ENCODE data around the gene ADIPOR2. TPM values are rescaled to one million over a fixed set of nuclear protein-coding genes. Genes with fewer than 3 reads are reported as not detected.

ADIPOR2 gene
- total RNA-seq, 2 experiments from 2014 or later: 24.7 to 51.1 TPM

DNA sequence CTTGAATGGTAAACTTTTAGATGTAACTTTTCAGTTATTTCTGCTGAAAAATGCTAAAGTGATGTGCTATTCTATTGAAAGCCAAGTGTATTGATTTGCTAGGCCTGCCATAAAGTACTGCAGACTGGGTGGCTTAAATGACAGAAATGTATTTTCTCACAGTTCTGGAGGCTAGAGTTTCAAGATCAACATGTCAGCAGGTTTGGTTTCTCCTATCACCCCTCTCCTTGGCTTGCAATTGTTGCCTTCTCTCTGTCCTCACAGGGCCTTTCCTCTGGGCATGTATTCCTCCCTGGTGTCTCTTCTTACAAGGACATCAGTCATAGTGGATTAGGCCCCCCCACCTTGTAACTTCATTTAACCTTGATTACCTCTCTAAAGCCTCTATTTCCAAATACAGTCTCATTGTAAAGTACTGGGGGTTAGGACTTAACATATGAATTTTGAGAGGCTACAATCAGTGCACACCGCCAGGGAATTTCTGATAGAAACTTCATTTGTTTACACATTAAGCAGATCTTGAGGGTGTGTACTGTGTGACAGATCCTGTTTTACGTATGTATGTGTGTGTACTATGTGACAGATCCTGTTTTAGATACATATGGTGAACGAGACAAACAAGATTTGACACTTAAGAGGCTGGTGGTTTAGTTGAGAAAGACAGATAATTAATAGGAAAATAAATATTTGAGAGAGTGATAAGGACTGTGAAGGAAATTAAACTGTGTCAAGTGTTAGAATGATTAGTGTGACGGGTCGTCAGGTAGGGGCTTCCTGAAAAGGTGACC, 49.5 kb downstream of the ADIPOR2 start:
- TF ChIP-seq EZH2phosphoT487 (IDR thresholded peaks at IDR 0.05; ENCODE audit: borderline replicate concordance, low read depth, low read length) (no peak), CTCF (conservative IDR thresholded peaks at IDR 0.05; ENCODE audit: low read length) (no peak)
- Histone ChIP-seq H3K4me1 (ENCODE audit: insufficient read depth, low read length, poor library complexity, severe bottlenecking) (peaks cover 17% of the 10 kb centered on the region), H4K20me1 (ENCODE audit: insufficient read depth, low read length) (peaks cover 16% of the 10 kb centered on the region; the same call in 1 of the 2 replicates), H3K27ac (ENCODE audit: low read depth, low read length, poor library complexity, severe bottlenecking) (no peak overlapping the region), H2AFZ (ENCODE audit: low read length) (no peak overlapping the region), H3K4me2 (ENCODE audit: low read length) (no peak overlapping the region), H3K79me2 (ENCODE audit: insufficient read depth, low read depth, low read length) (peaks cover 77% of the 10 kb centered on the region), H3K9me3 (ENCODE audit: low read length) (peaks cover 7% of the 10 kb centered on the region; the same call in 1 of the 2 replicates), H3K4me3 (ENCODE audit: low read depth, low read length, poor library complexity, severe bottlenecking) (no peak overlapping the region), H3K9me2 (ENCODE audit: insufficient read depth, low read length) (no peaks in the 10 kb centered on the region), H3K36me3 (ENCODE audit: insufficient read depth, low read length) (peaks cover 24% of the 10 kb centered on the region)
- intact Hi-C loops (cut with micrococcal nuclease; ENCODE audit: unreplicated experiment): loop anchor here (5.0 kb wide), 1 partner anchor 48 kb away; the partner anchor contains the start of gene ADIPOR2
- BruUV-seq (replicated peaks): no TSS peak
- CTCF ChIA-PET (ENCODE audit: unreplicated experiment): no interaction called here
- DNase-seq (ENCODE audit: low spot score): no peak
- POLR2A ChIA-PET: interaction anchor here (0.6 to 1.4 kb wide), 4 partner anchors 12 to 1248 kb away, joined by 3 to 4 read pairs (median 3); no protein-coding TSS in a partner anchor

GRCh38 chr12:1741154-1741949, 50.5 kb downstream of the ADIPOR2 start:
- ChIA-PET CTCF (ENCODE audit: unreplicated experiment) (no interaction called here), POLR2A (interaction anchor here (0.6 to 1.4 kb wide), 8 partner anchors 11 to 1247 kb away, joined by 3 to 5 read pairs (median 3); partner anchors contain the start of gene ADIPOR2)
- H4K20me1 ChIP-seq (ENCODE audit: insufficient read depth, low read length): peaks cover 16% of the 10 kb centered on the region; the same call in 1 of the 2 replicates
- BruUV-seq (replicated peaks): no TSS peak
- H3K4me3 ChIP-seq (ENCODE audit: low read depth, low read length, poor library complexity, severe bottlenecking): no peak overlapping the region
- no peak for TF ChIP-seq CTCF (conservative IDR thresholded peaks at IDR 0.05; ENCODE audit: low read length)
- TF ChIP-seq EZH2phosphoT487 (IDR thresholded peaks at IDR 0.05; ENCODE audit: borderline replicate concordance, low read depth, low read length): no peak
- H2AFZ ChIP-seq (ENCODE audit: low read length): no peak overlapping the region
- H3K4me1 ChIP-seq (ENCODE audit: insufficient read depth, low read length, poor library complexity, severe bottlenecking): peaks cover 23% of the 10 kb centered on the region
- intact Hi-C loops (cut with micrococcal nuclease; ENCODE audit: unreplicated experiment): loop anchor here (5.0 kb wide), 1 partner anchor 49 kb away; the partner anchor contains the start of gene ADIPOR2
- peaks cover 34% of the 10 kb centered on the region for H3K36me3 ChIP-seq (ENCODE audit: insufficient read depth, low read length)
- no peak overlapping the region for H3K27ac ChIP-seq (ENCODE audit: low read depth, low read length, poor library complexity, severe bottlenecking)
- no peak for DNase-seq (ENCODE audit: low spot score)
- H3K79me2 ChIP-seq (ENCODE audit: insufficient read depth, low read depth, low read length): peaks cover 83% of the 10 kb centered on the region
- peak overlapping the region; percentile 6; the same call in 1 of the 2 replicates for H3K4me2 ChIP-seq (ENCODE audit: low read length)
- no peaks in the 10 kb centered on the region for H3K9me2 ChIP-seq (ENCODE audit: insufficient read depth, low read length)
- H3K9me3 ChIP-seq (ENCODE audit: low read length): peaks cover 13% of the 10 kb centered on the region; the same call in 1 of the 2 replicates
